Measurements from ENCODE around the gene ATP5F1B.

DNA sequence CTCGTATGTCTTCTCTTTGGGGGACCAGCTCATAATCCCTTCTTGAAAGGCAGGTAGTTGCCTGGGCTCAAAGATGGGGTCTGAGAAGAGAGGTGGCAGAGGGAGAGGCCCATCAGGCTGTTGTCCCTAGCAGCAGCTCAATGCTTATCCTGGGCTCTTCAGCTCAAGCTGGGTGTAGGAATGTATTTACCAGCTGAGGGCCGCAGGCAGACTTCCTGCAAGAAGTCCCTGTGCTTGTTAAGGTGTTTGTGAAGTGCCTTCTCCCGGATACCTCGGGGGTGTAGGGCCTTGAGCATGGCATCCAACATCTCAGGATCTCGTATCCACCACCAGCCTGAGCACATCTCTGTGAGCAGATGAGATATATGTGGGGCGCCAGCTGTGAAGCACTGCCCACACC lies 45.0 kb downstream of the ATP5F1B start:
- TF ChIP-seq, protein P1, sequence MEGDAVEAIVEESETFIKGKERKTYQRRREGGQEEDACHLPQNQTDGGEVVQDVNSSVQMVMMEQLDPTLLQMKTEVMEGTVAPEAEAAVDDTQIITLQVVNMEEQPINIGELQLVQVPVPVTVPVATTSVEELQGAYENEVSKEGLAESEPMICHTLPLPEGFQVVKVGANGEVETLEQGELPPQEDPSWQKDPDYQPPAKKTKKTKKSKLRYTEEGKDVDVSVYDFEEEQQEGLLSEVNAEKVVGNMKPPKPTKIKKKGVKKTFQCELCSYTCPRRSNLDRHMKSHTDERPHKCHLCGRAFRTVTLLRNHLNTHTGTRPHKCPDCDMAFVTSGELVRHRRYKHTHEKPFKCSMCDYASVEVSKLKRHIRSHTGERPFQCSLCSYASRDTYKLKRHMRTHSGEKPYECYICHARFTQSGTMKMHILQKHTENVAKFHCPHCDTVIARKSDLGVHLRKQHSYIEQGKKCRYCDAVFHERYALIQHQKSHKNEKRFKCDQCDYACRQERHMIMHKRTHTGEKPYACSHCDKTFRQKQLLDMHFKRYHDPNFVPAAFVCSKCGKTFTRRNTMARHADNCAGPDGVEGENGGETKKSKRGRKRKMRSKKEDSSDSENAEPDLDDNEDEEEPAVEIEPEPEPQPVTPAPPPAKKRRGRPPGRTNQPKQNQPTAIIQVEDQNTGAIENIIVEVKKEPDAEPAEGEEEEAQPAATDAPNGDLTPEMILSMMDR (IDR thresholded peaks at IDR 0.05) = no peak
- TF ChIP-seq POLR2A (IDR thresholded peaks at IDR 0.05) = no peak

Data from testis (tissue), 2 donors.